Nephron (organoid): ENCODE measurements around the gene UNC13B.

Experiments used
- H3K27ac Mint-ChIP-seq, 3 experiments: 2 replicates each; pipeline ENCODE4 v1.8.0; 2020; ENCODE audit warnings: mixed read lengths in 3 of 3, mild to moderate bottlenecking in 2 of 3, moderate library complexity in 1 of 3
- H3K27me3 Mint-ChIP-seq: 2 replicates; pipeline ENCODE4 v1.8.0; 2021; ENCODE audit warnings: low read depth, mild to moderate bottlenecking, moderate library complexity, mixed read lengths
- H3K36me3 Mint-ChIP-seq: 2 replicates; pipeline ENCODE4 v1.8.0; 2020; ENCODE audit warnings: low read depth, mixed read lengths
- H3K4me1 Mint-ChIP-seq: 2 replicates; pipeline ENCODE4 v1.8.0; 2020; ENCODE audit warnings: mixed read lengths
- H3K4me3 Mint-ChIP-seq, 3 experiments: 2 replicates each; pipeline ENCODE4 v1.8.0; 2020; ENCODE audit warnings: mild to moderate bottlenecking in 3 of 3, mixed read lengths in 3 of 3, moderate library complexity in 2 of 3
- H3K9me3 Mint-ChIP-seq: 2 replicates; pipeline ENCODE4 v1.8.0; 2020; ENCODE audit warnings: mixed read lengths
- CTCF ChIP-seq, 3 experiments: fragments of 200-600 bp; sonication (generic); IDR thresholded peaks; one replicate each; pipeline ENCODE4 v1.5.0; 2021; ENCODE audit warnings: antibody characterized with exemption in 3 of 3; ENCODE audit not compliant: unreplicated experiment in 3 of 3

UNC13B gene

GRCh38 chr9:35186524-35186923, 24.7 kb downstream of the UNC13B start:
- Mint-ChIP-seq H3K4me3 (no peak overlapping the region), H3K27ac (no peak overlapping the region), H3K36me3 (peaks cover 44% of the 10 kb centered on the region), H3K9me3 (peaks cover 47% of the 10 kb centered on the region), H3K4me1 (no peaks in the 10 kb centered on the region), H3K27me3 (no peaks in the 10 kb centered on the region)
- TF ChIP-seq CTCF (IDR thresholded peaks at IDR 0.05; ENCODE audit: unreplicated experiment in 3 of 3), result no peak

- Mint-ChIP-seq H3K36me3 (peaks cover 50% of the 10 kb centered on the region), H3K4me3 (no peak overlapping the region), H3K27me3 (no peaks in the 10 kb centered on the region), H3K27ac (no peak overlapping the region), H3K4me1 (no peaks in the 10 kb centered on the region), H3K9me3 (peaks cover 66% of the 10 kb centered on the region)
- TF ChIP-seq CTCF (IDR thresholded peaks at IDR 0.05; ENCODE audit: unreplicated experiment in 3 of 3), result no peak
Measured at GRCh38 chr9:35190203-35190602, 28.4 kb downstream of the UNC13B start.

GRCh38 chr9:35191105-35191504, 29.3 kb downstream of the UNC13B start:
- H3K9me3 Mint-ChIP-seq, result peaks cover 65% of the 10 kb centered on the region
- peaks cover 49% of the 10 kb centered on the region for H3K36me3 Mint-ChIP-seq
- H3K27ac Mint-ChIP-seq, result no peak overlapping the region
- no peak overlapping the region for H3K4me3 Mint-ChIP-seq
- TF ChIP-seq CTCF (IDR thresholded peaks at IDR 0.05; ENCODE audit: unreplicated experiment in 3 of 3), result no peak
- H3K27me3 Mint-ChIP-seq, result no peaks in the 10 kb centered on the region
- H3K4me1 Mint-ChIP-seq, result no peaks in the 10 kb centered on the region

- no peak for TF ChIP-seq CTCF (IDR thresholded peaks at IDR 0.05; ENCODE audit: unreplicated experiment in 3 of 3)
- Mint-ChIP-seq H3K4me3 (no peak overlapping the region), H3K27ac (no peak overlapping the region), H3K4me1 (no peaks in the 10 kb centered on the region), H3K36me3 (peaks cover 52% of the 10 kb centered on the region), H3K9me3 (peaks cover 67% of the 10 kb centered on the region), H3K27me3 (no peaks in the 10 kb centered on the region)
Measured at GRCh38 chr9:35193762-35194161, 32.0 kb downstream of the UNC13B start.

- H3K9me3 Mint-ChIP-seq, result peaks cover 63% of the 10 kb centered on the region
- H3K4me1 Mint-ChIP-seq, result no peaks in the 10 kb centered on the region
- TF ChIP-seq CTCF (IDR thresholded peaks at IDR 0.05; ENCODE audit: unreplicated experiment in 3 of 3), result no peak
- no peak overlapping the region for H3K27ac Mint-ChIP-seq
- H3K4me3 Mint-ChIP-seq, result no peak overlapping the region
- no peaks in the 10 kb centered on the region for H3K27me3 Mint-ChIP-seq
- peaks cover 43% of the 10 kb centered on the region for H3K36me3 Mint-ChIP-seq
Measured at GRCh38 chr9:35195683-35196082, 33.9 kb downstream of the UNC13B start.

- TF ChIP-seq CTCF (IDR thresholded peaks at IDR 0.05; ENCODE audit: unreplicated experiment in 3 of 3), result no peak
- no peaks in the 10 kb centered on the region for H3K4me1 Mint-ChIP-seq
- H3K36me3 Mint-ChIP-seq, result peaks cover 31% of the 10 kb centered on the region
- H3K4me3 Mint-ChIP-seq, result no peak overlapping the region
- H3K9me3 Mint-ChIP-seq, result peaks cover 54% of the 10 kb centered on the region
- no peak overlapping the region for H3K27ac Mint-ChIP-seq
- H3K27me3 Mint-ChIP-seq, result no peaks in the 10 kb centered on the region
Measured at GRCh38 chr9:35198191-35198590, 36.4 kb downstream of the UNC13B start.
